Stimulated activated CD4-positive, alpha-beta T cell treated with anti-CD3 and anti-CD28 coated beads, TNF-alpha, amount 100 ng/mL, for 1 hour (primary cell): ENCODE measurements around the gene TNS3.

Experiments
- DNase-seq, 3 donors: peaks; one replicate each; pipeline ENCODE4 v3.0.0-alpha.2; 2020; ENCODE audit warnings: low read depth in 3 of 3, low spot score in 1 of 3

The TNS3 gene

GRCh38 chr7:47565640-47566250 lies 16.2 kb downstream of the TNS3 start:
- DNase-seq, result no peak

GRCh38 chr7:47563521-47563920 lies 18.4 kb downstream of the TNS3 start:
- DNase-seq, result no peak

- no peak for DNase-seq
Measured at GRCh38 chr7:47561715-47562446, 20.0 kb downstream of the TNS3 start.

- no peak for DNase-seq
Measured at GRCh38 chr7:47559306-47560220, 22.3 kb downstream of the TNS3 start.

GRCh38 chr7:47557694-47558670 lies 23.9 kb downstream of the TNS3 start:
- DNase-seq, result no peak

GRCh38 chr7:47557317-47557693 lies 24.6 kb downstream of the TNS3 start:
- DNase-seq, result no peak

- DNase-seq, result no peak
Measured at GRCh38 chr7:47556511-47557180, 25.3 kb downstream of the TNS3 start.

GRCh38 chr7:47553309-47553708 lies 28.6 kb downstream of the TNS3 start:
- DNase-seq, result no peak

- DNase-seq, result no peak
Measured at GRCh38 chr7:47552621-47553020, 29.3 kb downstream of the TNS3 start.

GRCh38 chr7:47551668-47552440 lies 30.1 kb downstream of the TNS3 start:
- DNase-seq, result no peak

GRCh38 chr7:47550788-47551470 lies 31.0 kb downstream of the TNS3 start:
- no peak for DNase-seq

GRCh38 chr7:47549916-47550315 lies 32.0 kb downstream of the TNS3 start:
- DNase-seq, result no peak

GRCh38 chr7:47549397-47549796 lies 32.5 kb downstream of the TNS3 start:
- no peak for DNase-seq

GRCh38 chr7:47548546-47548945 lies 33.4 kb downstream of the TNS3 start:
- DNase-seq, result no peak

GRCh38 chr7:47546733-47547494 lies 35.0 kb downstream of the TNS3 start:
- DNase-seq, result no peak

- DNase-seq, result no peak
Measured at GRCh38 chr7:47546171-47546570, 35.7 kb downstream of the TNS3 start.

GRCh38 chr7:47544416-47544815 lies 37.5 kb downstream of the TNS3 start:
- no peak for DNase-seq

GRCh38 chr7:47543714-47544113 lies 38.2 kb downstream of the TNS3 start:
- no peak for DNase-seq
